ENCODE measurements around the gene KRTAP21-2.
"Not testable (repeated sequence)": the region's sequence is repeated elsewhere in the genome, so short reads cannot be mapped to it uniquely, and the experiment has no call there.

KRTAP21-2 gene

GRCh38 chr21:30747159-30747558 lies at the start of gene KRTAP21-2:
Gene KRTAP21-2 (minus strand): TSS chr21:30747259. CDS start chr21:30747202, 57 bp downstream.
- DNase-seq = no peak

GRCh38 chr21:30793581-30794314 lies 46.7 kb upstream of the KRTAP21-2 start:
- no peak for DNase-seq

GRCh38 chr21:30779249-30779648 lies 32.2 kb upstream of the KRTAP21-2 start:
- no peak for DNase-seq

- no peak for DNase-seq
Measured at GRCh38 chr21:30769724-30770431, 22.8 kb upstream of the KRTAP21-2 start.

DNA sequence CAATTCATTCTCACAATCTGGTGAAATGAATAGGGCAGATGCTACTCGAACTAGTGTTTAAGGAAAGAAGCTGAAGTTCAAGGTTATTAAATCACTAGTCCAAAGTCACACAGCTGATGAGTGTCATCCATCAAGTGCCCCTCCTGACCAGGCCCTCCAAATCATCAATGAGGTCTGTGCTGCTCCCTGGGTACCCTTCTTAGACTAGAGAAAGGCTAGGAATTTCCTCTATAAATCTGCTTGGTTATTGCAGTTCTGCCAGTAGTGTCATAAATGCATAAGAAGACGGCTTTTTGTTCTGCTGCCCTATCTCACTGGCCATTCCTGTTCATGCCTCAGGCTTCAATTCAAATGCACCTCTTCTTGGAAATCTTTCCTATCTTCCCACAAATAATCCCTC lies 13.7 kb upstream of the KRTAP21-2 start:
- no peak for DNase-seq

GRCh38 chr21:30758306-30758705 lies 11.2 kb upstream of the KRTAP21-2 start:
- no peak for DNase-seq

DNA sequence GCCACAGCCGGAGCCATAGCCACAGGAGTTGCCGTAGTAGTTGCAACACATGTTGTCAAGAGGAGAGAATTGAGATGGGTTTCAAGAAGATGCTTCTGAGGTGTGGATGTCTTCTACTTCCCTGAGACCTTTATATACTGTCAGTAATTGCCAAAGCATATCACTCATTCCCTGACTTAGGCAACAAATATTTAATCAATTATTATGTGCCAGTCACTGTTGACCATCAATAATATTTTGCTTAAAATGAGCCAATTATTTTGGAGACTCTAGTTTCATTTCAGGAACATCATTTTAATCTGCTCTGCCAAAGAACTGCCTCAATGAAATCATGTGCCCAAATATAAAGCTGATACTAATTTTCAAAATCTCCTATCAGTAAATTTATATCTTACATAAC lies 8.3 kb upstream of the KRTAP21-2 start, which contains the start of gene KRTAP21-1:
Gene KRTAP21-1, minus strand, starts transcription at position 101 of the 400 bp plus-strand sequence. Its CDS starts 50 bp downstream, at position 51.
- DNase-seq = not testable (repeated sequence)

DNA sequence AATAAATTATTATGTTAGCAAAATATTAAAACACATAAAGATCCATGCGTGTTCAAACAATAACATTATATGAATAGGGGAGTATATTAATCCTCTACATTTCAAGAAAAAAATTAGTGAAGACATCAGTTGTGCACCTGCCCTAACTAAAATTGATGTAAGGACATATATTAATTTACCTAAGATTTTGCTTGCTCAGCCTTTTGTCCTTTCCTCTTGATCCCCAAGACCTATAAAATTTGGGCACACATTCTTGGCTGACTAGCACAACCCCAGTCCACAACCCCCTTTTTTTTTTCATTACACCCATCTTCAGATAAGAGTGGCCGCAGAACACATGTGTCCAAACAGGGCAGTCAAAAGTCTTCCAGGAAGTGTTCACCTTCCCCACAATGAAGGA lies 6.6 kb downstream of the KRTAP21-2 start:
- no peak for DNase-seq

- no peak for DNase-seq
Measured at GRCh38 chr21:30733026-30733425, 14.0 kb downstream of the KRTAP21-2 start.

GRCh38 chr21:30726726-30727125 lies 20.3 kb downstream of the KRTAP21-2 start:
- no peak for DNase-seq

- no peak for DNase-seq
Measured at GRCh38 chr21:30719401-30719800, 27.7 kb downstream of the KRTAP21-2 start.

DNA sequence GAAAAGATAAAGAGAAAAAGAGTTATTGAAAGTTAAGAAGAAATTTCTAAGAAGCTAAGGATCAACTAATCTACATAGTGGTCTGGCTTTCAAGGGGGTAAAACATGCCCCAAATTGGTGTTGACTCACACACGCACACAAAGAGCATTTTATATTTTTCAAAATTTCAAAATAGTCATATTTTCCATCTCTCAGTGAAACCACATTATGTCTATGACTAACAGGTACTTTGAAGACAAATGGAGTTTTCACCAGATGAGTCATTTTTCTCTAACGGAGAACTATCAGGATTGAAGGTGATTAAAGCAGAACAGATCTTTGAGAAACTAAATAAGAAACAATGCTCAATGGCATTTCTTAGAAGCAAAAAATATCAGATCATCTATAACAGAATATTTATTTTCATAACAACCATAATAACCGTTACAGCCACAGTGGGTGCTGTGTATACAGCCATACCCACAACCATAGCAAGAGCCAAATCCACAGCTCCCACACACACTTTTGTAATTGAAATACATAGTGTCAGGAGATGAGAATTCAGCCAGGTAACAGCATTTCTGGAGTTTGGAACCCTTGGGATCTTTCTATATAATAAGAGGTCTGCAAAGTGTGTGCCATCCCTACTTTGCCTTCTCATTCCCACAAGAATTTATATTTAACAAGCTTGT lies 28.7 kb downstream of the KRTAP21-2 start, which contains the start of gene KRTAP21-3:
Gene KRTAP21-3, minus strand, starts transcription at position 539 of the 671 bp plus-strand sequence. Its CDS starts 18 bp downstream, at position 521.
- DNase-seq = peak in 1 of 2 donors; percentile 8

DNA sequence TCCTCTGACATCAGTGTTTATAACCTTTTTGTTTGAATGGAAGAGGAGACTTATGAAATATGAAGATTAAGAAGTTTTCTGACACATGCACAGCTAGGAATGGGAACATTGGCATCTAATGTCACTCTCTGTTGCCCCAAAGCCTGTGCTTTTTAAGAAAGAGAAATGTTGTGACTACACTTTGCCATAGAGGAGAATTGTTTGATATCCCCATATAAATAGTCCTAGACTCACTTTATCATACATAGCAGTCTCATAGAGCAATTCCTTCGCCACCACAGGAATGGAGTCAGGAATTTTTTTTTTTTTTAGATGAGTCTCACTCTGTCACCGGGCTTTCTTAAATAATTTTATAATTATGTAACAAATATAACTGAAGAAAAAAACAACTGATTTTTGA lies 30.0 kb downstream of the KRTAP21-2 start:
- no peak for DNase-seq

DNA sequence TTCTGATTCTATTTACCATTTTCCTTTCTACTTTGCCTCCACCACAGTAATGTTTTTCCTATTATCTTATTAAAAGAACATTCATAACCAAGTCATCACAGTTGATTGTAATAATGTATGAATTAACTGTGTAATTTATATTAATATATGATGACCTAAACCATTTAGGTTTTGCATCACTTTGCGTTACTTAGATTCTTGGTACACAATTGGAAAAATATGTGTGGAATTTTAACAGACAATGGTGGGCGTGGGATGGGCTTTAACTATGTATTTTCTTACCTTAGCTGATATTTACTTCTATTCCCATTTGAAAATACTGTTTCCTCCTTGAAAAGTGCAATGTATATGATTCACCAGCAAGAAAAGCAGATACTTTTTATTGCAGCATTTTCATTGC lies 32.1 kb downstream of the KRTAP21-2 start:
- no peak for DNase-seq

- DNase-seq = no peak
Measured at GRCh38 chr21:30714456-30714855, 32.6 kb downstream of the KRTAP21-2 start.

- no peak for DNase-seq
Measured at GRCh38 chr21:30713766-30714165, 33.3 kb downstream of the KRTAP21-2 start.

- no peak for DNase-seq
Measured at GRCh38 chr21:30710499-30710898, 36.6 kb downstream of the KRTAP21-2 start.

GRCh38 chr21:30707409-30707808 lies 39.6 kb downstream of the KRTAP21-2 start:
- no peak for DNase-seq

Measured in CD4-positive, alpha-beta T cell treated with Interferon alpha-2 for 1 hour (primary cell).